Measurements from ENCODE around the gene FBXW5.

FBXW5 gene, protein sequence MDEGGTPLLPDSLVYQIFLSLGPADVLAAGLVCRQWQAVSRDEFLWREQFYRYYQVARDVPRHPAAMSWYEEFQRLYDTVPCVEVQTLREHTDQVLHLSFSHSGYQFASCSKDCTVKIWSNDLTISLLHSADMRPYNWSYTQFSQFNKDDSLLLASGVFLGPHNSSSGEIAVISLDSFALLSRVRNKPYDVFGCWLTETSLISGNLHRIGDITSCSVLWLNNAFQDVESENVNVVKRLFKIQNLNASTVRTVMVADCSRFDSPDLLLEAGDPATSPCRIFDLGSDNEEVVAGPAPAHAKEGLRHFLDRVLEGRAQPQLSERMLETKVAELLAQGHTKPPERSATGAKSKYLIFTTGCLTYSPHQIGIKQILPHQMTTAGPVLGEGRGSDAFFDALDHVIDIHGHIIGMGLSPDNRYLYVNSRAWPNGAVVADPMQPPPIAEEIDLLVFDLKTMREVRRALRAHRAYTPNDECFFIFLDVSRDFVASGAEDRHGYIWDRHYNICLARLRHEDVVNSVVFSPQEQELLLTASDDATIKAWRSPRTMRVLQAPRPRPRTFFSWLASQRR

DNA sequence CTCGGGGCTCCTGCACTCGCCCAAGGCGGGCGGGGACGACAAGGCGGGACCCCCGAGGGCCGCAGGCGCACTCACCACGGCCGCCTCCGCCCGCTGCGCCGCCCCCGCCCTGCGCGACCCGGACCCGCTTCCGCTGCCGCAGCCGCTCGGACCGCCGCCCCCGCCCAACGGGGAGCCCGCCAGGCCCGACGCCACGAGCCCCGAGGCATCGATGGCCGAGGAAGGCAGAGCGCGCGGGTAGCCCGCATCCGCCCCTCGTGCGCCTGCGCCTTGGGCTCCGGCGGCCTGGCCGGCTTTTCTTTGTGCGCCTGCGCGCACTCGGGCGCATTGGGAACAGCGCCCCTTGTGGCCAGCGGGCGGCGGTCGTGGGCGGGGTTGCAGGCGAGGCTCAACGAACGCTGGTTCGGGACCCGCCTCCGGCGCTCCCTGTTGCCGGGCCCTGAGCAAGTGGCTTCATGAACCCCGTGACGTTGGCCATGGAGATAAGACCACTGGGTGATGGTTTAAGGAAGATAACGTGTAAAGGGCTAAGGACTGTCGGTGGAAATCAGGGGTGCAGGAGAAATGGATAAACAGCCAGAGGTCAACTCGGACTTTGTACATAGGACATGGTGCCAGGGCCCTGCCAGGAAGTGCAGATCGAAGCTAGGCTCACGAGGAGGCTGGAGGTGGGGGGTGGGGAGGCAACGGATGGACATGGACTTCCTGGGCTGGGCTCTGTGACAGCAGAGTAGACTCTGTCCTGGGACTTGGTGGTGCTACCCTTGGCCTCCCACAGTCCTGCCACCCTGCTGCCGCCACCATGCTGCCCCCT, at the start of gene FBXW5, which contains the start of gene C8G:
Gene FBXW5, minus strand, starts transcription at position 220 of the 814 bp plus-strand sequence. CDS start 655 bp downstream, outside the sequence.
Gene C8G, plus strand, starts transcription at position 725 of the 814 bp plus-strand sequence. Its CDS starts 78 bp downstream, at position 803.
- DNase-seq (ENCODE audit: low read depth, low spot score) = peak; percentile 88

DNA sequence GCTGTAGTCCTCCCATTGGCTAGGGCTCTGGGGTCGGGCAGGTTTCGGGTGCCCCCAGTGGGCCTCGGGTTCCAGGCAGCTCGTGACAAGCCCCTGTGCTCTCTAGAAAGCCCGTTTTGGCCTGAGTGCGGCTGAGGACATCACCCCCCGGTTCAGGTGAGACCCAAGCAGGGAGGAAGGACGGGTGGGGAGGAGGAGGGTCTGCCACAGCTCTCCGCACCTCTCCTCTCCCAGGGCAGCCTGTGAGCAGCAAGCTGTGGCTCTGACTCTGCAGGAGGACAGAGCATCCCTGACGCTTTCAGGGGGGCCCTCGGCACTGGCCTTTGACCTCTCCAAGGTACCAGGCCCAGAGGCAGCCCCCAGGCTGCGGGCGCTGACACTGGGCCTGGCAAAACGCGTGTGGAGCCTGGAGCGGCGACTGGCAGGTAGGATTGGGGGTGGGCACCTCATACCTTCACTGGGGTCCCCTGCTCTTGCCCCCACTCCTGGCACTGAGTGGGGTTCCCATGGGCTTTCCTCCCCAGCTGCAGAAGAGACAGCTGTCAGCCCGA, 48.4 kb upstream of the FBXW5 start:
- DNase-seq (ENCODE audit: low read depth, low spot score) = no peak

DNA sequence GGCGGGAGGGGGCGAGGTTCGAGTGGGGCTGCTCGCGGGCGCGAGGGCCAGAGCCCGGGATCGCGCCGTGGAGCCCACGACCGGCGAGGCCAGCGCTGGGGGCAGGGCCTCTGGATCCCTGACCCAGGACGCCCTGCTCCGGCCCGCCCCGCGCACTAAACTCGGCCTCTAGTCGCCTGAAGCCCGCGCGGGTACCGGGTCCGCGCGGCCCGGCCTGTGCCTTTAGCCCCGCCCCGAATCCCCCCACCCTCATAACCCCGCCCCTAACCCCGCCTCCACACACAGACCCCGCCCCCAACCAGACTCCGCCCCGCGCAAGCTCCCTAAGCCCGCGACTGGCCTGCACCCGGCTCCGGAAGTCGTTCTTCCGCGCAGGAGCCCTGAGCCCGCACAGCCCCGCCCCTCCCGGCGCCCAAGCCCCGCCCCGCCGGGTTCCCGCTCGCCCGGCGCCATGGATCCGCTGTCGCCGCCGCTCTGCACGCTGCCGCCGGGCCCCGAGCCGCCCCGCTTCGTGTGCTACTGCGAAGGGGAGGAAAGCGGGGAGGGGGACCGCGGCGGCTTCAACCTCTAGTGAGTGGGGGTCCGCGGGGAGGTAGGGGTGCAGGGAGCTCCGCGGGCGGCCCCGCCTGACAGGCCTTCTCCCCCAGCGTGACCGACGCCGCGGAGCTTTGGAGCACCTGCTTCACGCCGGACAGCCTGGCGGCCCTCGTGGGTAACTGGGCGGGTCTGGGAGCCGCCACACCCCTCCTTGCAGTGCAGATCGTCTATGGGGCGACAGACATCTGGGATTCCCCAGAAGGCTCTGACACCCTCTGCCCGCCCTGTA, 47.7 kb upstream of the FBXW5 start, which contains the start of gene PAXX:
Gene PAXX, plus strand, starts transcription at position 430 of the 826 bp plus-strand sequence. Its CDS starts 22 bp downstream, at position 452.
- DNase-seq (ENCODE audit: low read depth, low spot score) = peak; percentile 83

DNA sequence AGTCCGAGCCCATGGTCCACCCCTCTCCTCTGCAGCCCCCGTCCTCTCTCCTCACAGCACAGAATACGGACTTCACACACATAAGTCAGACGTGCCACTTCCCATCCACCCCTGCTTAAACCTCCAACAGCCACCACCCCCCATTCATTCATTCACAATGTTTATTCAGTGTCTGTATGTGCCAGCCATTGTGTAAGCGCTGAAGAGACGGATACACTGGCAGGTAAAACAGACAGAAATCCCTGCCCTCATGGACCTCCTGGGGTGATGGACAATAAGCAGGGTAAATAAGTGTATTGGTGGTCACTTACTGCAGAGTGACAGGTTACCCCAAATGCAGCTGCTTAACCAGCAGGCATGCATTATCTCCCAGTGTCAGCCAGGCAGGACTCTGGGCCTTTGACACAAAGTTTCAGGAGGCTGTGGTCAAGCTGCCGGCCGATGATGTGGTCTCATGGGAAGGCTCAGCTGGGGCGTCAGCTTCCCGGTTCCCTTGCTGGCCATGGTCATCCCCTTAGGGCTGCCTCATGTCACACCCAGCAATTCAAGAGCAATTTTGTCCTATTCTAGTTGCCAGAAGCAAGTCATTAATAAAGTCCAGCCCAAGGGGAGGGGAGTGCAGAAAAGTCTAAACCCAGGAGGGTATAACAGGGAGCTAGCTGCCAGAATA, 45.8 kb upstream of the FBXW5 start:
- DNase-seq (ENCODE audit: low read depth, low spot score) = no peak

DNA sequence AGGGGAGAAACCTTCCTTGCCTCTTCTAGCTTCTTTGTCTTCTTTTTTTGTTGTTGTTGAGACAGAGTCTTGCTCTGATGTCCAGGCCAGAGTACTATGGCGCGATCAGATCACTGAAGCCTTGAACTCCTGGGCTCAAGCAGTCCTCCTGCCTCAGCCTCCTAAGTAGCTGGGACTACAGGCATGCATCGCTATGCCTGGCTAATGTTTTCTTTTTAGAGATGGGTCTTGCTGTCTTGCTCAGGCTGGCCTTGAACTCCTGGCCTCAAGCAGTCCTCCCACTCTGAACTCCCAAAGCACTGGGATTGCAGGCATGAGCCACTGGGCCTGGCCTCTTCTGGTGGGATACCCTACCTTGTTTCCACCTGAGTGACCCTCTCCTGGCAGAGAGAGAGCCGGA, 44.3 kb upstream of the FBXW5 start:
- DNase-seq (ENCODE audit: low read depth, low spot score) = no peak

DNA sequence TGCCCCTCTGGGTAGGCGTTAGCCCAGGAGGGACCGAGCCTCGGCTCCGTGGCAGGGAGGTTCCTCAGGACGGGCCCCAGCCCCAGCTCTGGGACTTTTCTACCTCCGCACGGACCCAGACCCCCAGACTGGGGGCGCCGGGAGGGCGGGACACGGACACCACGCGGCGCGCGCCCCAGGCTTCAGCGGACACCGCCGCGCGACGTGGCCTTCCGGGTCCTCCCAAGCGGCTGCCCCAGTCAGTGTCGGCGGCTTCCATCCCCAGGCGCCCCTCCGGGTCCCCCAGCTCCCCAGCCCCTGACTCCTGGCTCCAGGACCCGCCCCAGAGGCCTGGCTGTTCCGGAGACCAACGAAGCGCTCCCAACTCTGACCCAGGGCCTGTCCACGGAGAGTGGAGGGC, 41.3 kb upstream of the FBXW5 start:
- no peak for DNase-seq (ENCODE audit: low read depth, low spot score)

DNA sequence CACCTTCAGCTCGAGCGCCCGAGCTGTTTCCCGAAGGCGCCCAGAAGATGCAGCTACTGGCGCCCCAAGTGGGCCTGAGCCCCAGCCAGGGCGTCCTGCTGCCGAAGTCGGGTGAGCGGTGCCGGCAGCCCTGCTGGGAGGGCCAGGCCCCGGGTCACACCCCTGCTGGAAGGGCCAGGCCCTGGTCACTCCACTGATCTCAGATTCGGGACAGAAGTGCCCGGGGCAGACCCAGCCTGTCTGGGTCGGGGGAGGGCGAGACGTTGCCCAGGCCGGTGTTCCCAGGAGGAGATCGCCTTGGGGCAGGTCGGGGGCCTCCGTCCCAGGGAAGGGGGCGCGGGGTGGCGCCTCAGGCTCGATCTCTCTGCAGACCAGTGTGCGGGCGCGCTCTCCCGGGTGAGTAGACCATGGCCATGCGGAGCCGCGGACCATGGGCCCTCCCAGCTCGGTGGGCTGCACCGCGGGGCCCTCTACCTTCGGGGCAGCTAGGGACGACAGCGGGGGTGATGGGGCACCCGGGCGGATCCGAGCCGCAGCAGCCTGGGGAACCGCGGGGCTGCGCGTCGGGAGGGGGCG, 40.6 kb upstream of the FBXW5 start:
- DNase-seq (ENCODE audit: low read depth, low spot score) = no peak

DNA sequence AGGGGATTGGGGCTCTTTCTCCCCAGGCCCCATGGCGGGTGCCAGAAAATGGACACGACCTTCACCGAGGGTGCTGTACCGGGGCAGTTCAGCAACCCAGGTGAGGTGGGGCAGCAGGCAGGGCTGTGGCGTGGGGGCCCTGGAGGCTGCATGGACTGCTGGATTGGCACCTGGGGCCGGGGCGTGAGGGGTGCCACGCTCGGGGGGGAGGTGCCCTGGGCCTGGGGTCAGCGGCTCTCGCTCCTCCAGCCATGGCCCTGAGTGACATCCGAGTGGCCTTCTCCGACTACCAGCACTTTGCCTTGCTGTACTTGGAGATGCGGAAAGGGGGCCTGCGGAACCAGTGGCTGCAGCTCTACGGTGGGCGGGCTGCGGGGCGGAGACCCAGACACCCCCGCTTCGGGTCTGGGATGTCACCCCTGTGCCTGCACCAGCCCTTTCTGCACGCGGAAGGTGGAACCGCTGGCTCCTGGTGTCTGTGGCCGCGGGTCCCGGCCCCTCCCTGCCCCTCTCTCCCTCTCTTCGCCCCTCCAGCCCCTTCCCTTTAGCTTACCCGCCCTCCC, 40.0 kb upstream of the FBXW5 start:
- no peak for DNase-seq (ENCODE audit: low read depth, low spot score)

DNA sequence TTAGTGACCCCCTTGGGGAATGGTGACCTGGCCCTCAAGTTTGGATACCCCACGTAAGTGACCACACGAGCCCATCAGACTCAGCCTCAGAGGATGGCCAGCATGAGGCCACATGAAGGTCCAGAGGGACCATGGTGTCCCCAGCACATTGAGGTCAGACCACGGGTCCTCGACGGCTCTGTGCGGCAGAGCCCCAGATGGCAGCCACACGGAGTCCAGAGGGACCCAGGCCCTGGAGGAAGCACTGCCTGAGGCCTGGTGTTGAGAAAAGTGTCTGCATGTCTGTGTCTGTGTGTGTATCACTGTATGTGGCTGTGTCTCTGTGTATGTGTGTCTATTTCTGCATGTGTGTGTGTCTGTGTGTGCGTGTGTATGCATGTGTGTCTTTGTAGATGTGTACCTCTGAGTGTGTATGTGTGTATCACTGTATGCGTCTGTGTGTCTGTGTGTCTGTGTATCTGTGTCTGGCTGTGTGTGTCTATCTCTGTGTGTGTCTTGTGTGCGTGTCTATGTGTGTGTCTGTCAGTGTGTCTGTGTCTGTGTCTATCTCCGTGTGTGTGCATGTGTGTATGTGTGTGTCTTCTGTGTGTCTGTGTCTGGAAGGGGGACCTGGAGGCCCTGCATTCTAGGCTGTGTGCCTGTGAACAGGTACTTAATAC, 39.2 kb upstream of the FBXW5 start:
- no peak for DNase-seq (ENCODE audit: low read depth, low spot score)

DNA sequence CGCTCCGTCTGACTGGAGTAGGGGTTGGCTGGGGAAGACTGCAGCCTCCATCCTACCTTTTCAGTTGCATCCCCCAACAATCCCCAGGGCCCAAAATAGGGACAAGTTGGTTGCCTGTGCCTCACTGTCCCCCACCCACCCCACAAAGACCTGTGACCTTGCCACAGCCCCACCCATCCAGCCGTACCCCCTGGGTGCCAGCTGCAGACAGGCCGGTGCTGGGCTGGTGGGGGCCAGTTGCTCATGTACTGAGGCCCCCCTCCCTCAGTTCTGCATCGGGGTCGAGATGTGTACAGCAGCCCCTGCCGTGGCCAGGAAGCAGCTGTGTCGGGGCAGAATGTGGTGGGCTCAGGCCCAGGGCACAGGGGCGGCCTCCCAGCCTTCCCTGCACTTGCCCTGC, 38.6 kb upstream of the FBXW5 start:
- DNase-seq (ENCODE audit: low read depth, low spot score) = no peak

DNA sequence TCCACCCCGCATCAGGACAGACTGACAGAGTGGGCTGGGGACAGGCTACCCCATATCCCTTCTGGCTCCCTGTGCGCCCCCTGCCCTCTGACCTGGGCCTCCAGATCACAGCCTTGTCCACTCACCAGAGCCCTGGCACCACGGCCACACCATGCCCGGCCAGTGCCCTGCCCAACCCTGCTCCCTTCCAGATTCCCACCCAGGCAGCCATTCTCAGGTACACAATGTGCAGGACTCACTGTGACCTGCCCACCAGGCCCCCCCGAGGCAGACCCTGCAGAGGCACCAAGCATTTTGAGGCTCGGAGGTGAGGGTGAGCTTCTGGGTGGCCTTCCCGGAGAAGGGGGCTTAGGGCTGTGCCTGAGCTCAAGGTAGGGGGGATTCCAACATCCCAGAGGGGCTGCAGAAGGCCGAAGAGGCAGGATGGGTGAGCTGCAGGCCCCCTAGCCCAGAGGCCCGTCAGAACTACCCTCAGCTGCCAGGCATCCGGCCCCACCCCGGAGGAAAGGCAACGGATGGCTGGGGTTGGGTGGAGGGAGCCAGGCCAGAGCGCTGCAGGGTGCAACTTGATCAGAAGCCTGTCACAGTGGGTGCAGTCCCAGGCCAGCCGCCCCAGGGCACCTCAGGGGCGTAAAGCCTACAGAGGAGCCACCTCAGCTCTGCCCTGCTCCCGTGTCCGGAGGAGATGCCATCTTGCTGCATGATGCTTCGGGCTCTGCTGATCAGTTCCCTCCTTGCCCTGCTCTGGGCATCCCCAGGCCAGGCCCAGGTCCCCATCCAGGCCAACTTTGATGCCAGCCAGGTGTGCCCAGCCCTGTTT, 37.9 kb upstream of the FBXW5 start, which contains the start of gene LCNL1:
Gene LCNL1, plus strand, starts transcription at position 762 of the 820 bp plus-strand sequence. CDS start 594 bp downstream, outside the sequence.
- no peak for DNase-seq (ENCODE audit: low read depth, low spot score)

DNA sequence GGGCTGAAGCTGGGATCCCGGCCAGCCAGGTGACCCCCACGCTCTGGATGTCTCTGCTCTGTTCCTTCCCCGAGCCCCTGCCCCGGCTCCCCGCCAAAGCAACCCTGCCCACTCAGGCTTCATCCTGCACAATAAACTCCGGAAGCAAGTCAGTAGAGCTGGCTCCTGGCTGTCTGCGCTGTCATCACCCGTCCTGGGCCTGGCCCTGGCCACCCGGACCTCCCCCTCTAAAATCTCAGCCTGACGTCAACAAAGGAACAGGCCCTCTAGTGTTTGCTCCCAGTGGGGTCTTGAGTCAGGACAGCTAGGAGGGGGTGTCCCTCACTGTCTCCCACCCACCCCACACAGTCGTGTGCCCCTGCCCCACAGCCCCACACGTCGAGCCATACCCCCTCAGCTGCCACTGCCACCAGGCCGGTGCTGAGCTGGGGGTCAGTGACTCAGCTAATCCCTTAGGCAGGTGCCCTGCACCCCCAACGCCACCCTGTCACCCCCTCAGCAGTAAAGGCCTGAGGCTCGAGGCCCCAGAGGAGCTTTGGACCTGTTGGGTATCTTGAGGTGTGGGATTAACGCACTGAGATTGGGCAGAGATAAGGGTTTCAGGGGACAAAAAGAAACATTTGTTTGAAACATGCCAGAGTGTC, 37.2 kb upstream of the FBXW5 start:
- no peak for DNase-seq (ENCODE audit: low read depth, low spot score)

DNA sequence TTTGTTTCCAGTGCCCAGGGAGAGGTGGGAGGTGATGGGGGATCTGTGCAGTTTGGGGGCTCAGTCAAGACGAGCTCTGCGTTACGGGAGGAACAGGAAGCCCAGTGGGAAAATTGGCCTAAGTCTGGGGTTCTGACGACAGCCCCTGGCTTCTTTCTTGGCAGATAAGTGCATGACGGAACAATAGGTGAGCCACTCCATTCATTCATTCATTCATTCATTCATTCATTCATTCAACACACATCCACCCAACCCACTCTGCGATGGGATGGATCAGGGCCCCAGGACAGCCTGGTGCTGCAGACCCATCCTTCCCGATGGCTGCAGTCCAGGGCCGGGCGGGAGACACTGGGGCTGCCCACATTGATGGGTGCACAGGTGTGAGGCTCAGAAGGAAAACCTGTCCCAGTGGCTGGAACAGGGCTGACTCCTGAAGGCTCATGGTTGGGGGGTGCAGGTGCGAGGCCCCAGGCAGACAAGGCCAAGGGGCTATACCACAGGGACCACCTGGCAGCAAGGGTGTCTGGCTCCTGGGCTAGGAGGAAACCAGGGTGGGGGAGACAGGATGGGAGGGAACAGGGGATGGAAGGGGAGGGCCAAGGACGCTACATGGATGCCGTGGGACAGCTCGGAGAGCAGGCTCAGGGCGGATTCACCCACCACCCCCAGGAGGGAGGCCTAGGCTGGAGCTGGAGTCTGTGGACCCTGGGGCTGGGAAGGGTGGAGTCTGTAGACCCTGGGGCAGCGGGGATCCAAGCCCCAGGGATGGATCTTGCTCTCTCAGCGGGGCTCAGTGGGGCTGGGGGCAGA, 36.3 kb upstream of the FBXW5 start:
- DNase-seq (ENCODE audit: low read depth, low spot score) = no peak

DNA sequence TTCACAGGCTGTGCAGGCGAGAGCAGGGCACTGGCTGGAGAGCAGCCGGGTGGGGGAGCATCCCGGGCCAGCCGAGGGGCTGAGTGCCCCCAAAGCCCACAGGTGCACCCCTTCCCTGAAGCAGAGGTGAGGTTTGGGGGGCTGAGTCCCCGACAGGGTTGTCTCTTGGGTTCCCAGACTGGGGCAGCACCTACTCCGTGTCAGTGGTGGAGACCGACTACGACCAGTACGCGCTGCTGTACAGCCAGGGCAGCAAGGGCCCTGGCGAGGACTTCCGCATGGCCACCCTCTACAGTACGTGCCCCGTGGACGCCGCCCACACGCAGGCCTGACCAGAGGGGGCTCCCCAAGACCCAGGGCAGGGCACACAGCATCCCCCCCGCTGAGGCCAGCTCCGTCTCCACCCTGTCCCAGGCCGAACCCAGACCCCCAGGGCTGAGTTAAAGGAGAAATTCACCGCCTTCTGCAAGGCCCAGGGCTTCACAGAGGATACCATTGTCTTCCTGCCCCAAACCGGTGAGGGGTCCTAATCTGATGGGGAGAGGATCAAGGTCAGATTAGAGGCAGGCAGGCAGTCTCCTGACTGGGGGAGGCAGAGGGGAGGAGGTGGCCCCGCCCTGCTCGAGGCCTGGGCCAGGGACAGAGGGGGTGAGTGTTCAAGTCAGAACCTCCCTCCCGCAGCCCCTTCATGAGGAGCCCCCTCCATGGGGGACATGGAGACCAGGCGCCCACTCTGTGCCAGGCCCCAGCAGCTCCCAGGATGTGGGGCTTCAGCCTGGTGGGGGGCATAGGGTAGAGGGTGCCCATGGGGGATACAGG, 35.4 kb upstream of the FBXW5 start:
- no peak for DNase-seq (ENCODE audit: low read depth, low spot score)

DNA sequence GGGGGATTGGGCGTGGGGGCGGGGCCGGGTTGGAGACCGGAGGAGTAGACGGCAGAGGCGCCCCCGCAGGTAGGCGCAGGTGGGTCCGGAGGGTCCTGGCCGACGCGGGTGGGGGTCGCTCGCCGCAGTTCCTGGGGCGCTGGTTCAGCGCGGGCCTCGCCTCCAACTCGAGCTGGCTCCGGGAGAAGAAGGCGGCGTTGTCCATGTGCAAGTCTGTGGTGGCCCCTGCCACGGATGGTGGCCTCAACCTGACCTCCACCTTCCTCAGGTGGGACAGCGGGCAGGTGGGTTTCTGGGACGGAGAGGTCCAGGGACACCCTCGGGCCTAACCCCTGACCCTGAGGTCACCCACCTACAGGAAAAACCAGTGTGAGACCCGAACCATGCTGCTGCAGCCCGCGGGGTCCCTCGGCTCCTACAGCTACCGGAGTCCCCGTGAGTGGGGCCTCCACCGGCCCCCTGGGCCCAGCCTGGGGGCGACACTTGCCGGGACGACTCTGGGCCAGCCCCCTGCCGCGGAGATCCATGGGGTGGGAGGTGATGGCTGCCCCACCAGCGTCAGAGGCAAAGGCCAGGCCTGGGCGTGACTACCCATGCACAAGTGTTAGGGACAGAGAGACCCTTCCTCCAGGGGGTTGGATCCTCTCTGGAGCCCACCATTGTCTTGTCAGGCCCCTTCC, 34.5 kb upstream of the FBXW5 start:
- DNase-seq (ENCODE audit: low read depth, low spot score) = no peak
